Activated T-cell treated with anti-CD3 and anti-CD28 coated beads, Interleukin-2, amount 50 U/mL, for 4 hours (primary cell): ENCODE data around the gene SGCG. TPM values are rescaled to one million over a fixed set of nuclear protein-coding genes. Genes with fewer than 3 reads are reported as not detected.
"Not testable (repeated sequence)": the region's sequence is repeated elsewhere in the genome, so short reads cannot be mapped to it uniquely, and the experiment has no call there.

Experiments
- ATAC-seq, 2 donors: fragments of 200-7000 bp; cut with Tn5 transposase; one replicate each; pipeline ENCODE4 v1.10.0; 2021
- DNase-seq: peaks from one replicate; pipeline ENCODE4 v3.0.0-alpha.2; 2020
- H3K27me3 Mint-ChIP-seq: one replicate; pipeline ENCODE4 v1.8.0; 2021; ENCODE audit warnings: low read depth, mixed read lengths
- H3K36me3 Mint-ChIP-seq: one replicate; pipeline ENCODE4 v1.8.0; 2022; ENCODE audit warnings: mixed read lengths; ENCODE audit not compliant: insufficient read depth
- H3K4me1 Mint-ChIP-seq: one replicate; pipeline ENCODE4 v1.8.0; 2021; ENCODE audit warnings: low read depth, mixed read lengths
- H3K4me3 Mint-ChIP-seq: one replicate; pipeline ENCODE4 v1.8.0; 2021; ENCODE audit warnings: mild to moderate bottlenecking, moderate library complexity, mixed read lengths
- H3K9me3 Mint-ChIP-seq: one replicate; pipeline ENCODE4 v1.8.0; 2021; ENCODE audit warnings: mixed read lengths
- total RNA-seq, 3 donors: library from RNA; stranded (reverse); gene quantifications; one replicate each; pipeline ENCODE4 v1.2.1, GENCODE V29; 2021

Gene SGCG
- total RNA-seq, 3 donors from 2014 or later = not detected

DNA sequence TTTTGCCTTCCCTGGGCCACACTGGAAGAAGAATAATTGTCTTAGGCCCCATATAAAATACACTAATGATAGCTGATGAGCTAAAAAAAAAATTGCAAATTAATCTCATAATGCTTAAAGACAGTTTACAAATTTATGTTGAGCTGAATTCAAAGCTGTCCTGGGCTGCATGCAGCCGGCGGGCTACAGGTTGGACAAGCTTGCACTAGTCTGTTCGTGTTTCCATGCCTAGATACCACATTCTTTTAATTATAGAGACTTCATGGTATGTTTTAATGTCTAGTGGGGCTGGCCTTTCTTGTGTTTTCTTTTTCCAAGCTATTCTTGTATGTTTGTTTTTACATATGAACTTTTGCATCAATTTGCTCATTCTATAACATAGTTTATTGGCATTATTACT is 90.6 kb downstream of the SGCG start:
- ATAC-seq (no peak), DNase-seq (no peak)
- Mint-ChIP-seq H3K9me3 (no peaks in the 10 kb centered on the region), H3K4me3 (no peak overlapping the region), H3K36me3 (no peaks in the 10 kb centered on the region), H3K4me1 (peaks cover 6% of the 10 kb centered on the region), H3K27me3 (no peaks in the 10 kb centered on the region)

DNA sequence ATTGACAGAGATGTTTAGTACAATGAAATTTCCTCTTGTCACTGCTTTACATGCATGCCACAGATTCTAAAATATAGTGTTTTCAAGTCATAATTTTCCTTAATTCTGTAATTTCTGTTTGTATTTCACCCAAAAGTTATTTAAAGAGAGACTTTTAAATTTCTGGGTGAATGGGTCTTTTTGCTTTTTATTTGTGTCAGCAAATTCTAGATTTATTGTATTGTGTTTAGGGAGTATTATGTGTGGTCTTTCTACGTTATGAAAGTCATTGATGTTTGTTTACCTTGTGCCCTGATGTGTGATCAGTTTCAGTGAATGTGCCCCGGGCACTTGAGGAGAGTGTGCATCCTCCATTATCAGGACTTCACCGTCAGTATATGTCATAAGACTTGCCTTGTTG is 92.7 kb downstream of the SGCG start:
- Mint-ChIP-seq H3K36me3 (no peaks in the 10 kb centered on the region), H3K9me3 (no peaks in the 10 kb centered on the region), H3K27me3 (peaks cover 3% of the 10 kb centered on the region), H3K4me1 (peaks cover 1% of the 10 kb centered on the region), H3K4me3 (no peak overlapping the region)
- DNase-seq = no peak
- ATAC-seq = no peak

DNA sequence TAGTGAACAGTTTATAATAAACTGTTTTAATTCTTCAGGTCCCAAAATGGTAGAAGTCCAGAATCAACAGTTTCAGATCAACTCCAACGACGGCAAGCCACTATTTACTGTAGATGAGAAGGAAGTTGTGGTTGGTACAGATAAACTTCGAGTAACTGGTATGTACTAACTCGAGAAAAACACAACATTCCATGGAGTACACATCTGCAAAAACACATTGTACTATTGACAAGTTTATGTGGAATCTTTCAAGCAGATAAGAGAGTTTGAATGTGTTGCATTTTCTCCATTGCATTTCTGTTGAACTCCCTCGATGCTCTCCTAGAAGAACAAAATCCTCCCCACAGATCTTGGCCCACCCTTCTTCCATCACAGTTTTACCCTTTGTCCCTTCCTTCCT is 98.5 kb downstream of the SGCG start:
- DNase-seq (no peak), ATAC-seq (no peak)
- peaks cover 5% of the 10 kb centered on the region for H3K27me3 Mint-ChIP-seq
- H3K36me3 Mint-ChIP-seq = no peaks in the 10 kb centered on the region
- H3K9me3 Mint-ChIP-seq = no peaks in the 10 kb centered on the region
- no peak overlapping the region for H3K4me3 Mint-ChIP-seq
- no peaks in the 10 kb centered on the region for H3K4me1 Mint-ChIP-seq

DNA sequence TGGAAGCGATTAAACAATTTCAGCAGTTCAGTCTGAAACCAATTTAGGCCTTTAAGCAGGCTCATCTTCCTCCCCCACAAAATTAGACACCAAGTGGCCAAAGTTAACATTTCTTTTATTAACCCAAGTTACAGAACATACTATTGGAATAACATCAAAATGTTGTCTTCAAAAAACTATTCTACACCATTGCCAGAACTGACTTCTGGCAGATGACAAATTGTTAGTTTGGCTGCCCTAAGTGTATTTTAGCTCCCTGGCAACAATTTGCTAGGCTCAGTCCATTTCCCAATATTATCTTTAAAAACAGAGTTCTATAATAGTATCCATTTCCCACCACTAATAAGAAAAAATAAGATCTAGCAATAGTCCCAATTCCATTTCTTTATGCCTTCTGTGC is 107.8 kb downstream of the SGCG start:
- peaks cover 10% of the 10 kb centered on the region for H3K27me3 Mint-ChIP-seq
- DNase-seq = no peak
- no peak overlapping the region for H3K4me3 Mint-ChIP-seq
- no peak for ATAC-seq
- H3K4me1 Mint-ChIP-seq = no peaks in the 10 kb centered on the region
- H3K36me3 Mint-ChIP-seq = no peaks in the 10 kb centered on the region
- no peaks in the 10 kb centered on the region for H3K9me3 Mint-ChIP-seq

DNA sequence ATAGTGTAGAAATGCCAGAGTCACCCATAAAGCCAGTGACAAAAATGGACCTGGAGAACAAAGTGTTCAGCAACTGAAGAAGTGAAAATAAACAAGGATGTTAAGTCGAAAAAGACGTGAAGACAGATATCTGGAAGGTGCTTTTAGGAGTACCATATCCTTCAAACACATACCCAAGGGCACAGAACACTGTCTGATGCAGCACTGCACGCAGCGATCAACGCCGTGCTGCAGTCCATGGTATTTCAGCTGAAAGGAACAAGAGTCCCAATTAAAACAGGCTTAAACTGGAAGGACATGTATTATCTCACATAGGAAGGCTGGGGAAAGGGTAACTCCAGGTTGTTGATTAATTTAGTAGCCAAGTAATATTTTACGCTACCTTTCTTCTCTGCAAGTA is 108.2 kb downstream of the SGCG start:
- Mint-ChIP-seq H3K4me3 (no peak overlapping the region), H3K27me3 (peaks cover 10% of the 10 kb centered on the region), H3K36me3 (no peaks in the 10 kb centered on the region), H3K4me1 (no peaks in the 10 kb centered on the region), H3K9me3 (no peaks in the 10 kb centered on the region)
- ATAC-seq (no peak), DNase-seq (no peak)

DNA sequence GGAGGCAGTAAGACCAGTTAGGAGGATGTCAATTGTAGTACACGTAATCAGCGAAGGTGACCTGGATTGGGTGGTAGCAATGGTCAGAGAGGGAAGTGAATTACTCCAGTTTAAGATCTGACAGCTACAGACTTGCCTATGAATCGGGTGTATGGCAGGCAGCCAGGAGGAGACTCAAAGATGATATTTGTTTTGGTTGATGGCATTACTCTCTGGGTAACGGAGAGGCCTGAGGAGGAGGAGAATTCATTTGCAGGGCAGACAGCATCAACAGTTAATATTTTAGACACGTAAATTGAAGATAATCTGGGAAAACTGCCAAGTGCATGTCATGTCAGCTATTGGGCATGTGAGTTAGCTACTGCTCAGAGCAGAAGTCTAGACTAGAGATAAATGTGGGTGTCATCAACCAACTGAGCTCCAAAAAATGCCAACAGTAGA is 109.2 kb downstream of the SGCG start:
- no peaks in the 10 kb centered on the region for H3K4me1 Mint-ChIP-seq
- H3K9me3 Mint-ChIP-seq = no peaks in the 10 kb centered on the region
- no peak overlapping the region for H3K4me3 Mint-ChIP-seq
- ATAC-seq = no peak
- DNase-seq = no peak
- H3K36me3 Mint-ChIP-seq = no peaks in the 10 kb centered on the region
- H3K27me3 Mint-ChIP-seq = peaks cover 7% of the 10 kb centered on the region

DNA sequence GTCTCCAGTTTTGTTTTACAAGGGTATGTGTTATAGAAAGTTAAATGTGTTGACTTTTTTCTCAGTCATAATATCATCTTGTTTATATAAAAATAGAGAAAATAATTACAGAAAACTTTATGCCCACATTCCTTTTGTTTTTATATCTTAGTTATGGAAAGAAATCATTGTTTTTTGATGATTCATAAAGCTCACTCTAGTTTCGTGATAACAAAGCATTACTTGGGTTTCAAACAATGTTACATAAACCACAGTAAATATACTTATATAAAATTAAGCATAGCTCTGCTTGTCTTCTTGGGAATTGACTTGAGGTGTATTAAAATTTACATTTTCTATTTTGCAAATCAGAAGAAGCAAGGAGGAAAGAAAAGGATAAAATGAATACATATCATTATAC is 111.8 kb downstream of the SGCG start:
- no peak for DNase-seq
- ATAC-seq = no peak
- H3K9me3 Mint-ChIP-seq = no peaks in the 10 kb centered on the region
- no peak overlapping the region for H3K4me3 Mint-ChIP-seq
- H3K27me3 Mint-ChIP-seq = peaks cover 3% of the 10 kb centered on the region
- no peaks in the 10 kb centered on the region for H3K36me3 Mint-ChIP-seq
- H3K4me1 Mint-ChIP-seq = no peaks in the 10 kb centered on the region

DNA sequence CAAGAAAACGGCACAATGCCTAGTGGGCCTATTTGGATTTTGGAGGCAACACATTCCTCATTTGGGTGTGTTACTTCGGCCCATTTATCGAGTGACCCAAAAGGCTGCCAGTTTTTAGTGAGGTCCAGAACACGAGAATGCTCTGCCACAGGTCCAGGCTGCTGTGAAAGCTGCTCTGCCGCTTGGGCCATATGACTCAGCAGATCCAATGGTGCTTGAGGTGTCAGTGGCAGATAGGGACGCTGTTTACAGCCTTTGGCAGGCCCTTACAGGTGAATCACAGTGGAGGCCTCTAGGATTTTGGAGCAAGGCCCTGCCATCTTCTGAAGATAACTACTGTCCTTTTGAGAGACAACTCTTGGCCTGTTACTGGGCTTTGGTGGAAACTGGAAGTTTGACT is 134.1 kb downstream of the SGCG start:
- peaks cover 16% of the 10 kb centered on the region for H3K27me3 Mint-ChIP-seq
- not testable (repeated sequence) for H3K9me3 Mint-ChIP-seq, H3K4me3 Mint-ChIP-seq, DNase-seq, H3K4me1 Mint-ChIP-seq, H3K36me3 Mint-ChIP-seq, ATAC-seq

DNA sequence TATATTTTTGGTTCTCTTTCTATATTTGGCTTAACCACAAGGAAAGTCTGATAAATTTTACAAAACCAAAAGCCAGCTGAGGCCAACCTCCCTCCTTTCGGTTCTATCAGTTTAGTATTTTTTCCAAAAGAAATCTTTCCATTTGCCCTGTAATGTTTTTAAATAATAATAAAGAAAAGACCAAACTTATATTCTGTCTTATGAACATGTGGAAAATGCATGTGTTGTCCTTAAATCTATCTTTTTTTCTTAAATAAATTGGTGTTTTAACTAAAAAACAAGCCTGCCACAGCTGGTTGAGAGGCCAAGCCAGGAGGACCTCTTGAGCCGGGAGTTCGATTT is 139.1 kb downstream of the SGCG start:
- no peak for DNase-seq
- peaks cover 25% of the 10 kb centered on the region for H3K4me1 Mint-ChIP-seq
- H3K36me3 Mint-ChIP-seq = no peaks in the 10 kb centered on the region
- peaks cover 20% of the 10 kb centered on the region for H3K27me3 Mint-ChIP-seq
- no peaks in the 10 kb centered on the region for H3K9me3 Mint-ChIP-seq
- no peak for ATAC-seq
- no peak overlapping the region for H3K4me3 Mint-ChIP-seq

- H3K4me3 Mint-ChIP-seq = peak overlapping the region; percentile 82
- peaks cover 22% of the 10 kb centered on the region for H3K27me3 Mint-ChIP-seq
- H3K9me3 Mint-ChIP-seq = no peaks in the 10 kb centered on the region
- no peaks in the 10 kb centered on the region for H3K36me3 Mint-ChIP-seq
- ATAC-seq (peak; percentile 7 to 20), DNase-seq (no peak)
- peaks cover 25% of the 10 kb centered on the region for H3K4me1 Mint-ChIP-seq
Measured at GRCh38 chr13:23320926-23321534, 140.3 kb downstream of the SGCG start.

GRCh38 chr13:23321535-23322241 is 140.9 kb downstream of the SGCG start:
- H3K36me3 Mint-ChIP-seq = no peaks in the 10 kb centered on the region
- DNase-seq (no peak), ATAC-seq (peak; percentile 84 to 90)
- H3K9me3 Mint-ChIP-seq = no peaks in the 10 kb centered on the region
- peaks cover 22% of the 10 kb centered on the region for H3K27me3 Mint-ChIP-seq
- H3K4me3 Mint-ChIP-seq = peak overlapping the region; percentile 82
- H3K4me1 Mint-ChIP-seq = peaks cover 25% of the 10 kb centered on the region

GRCh38 chr13:23322353-23323336 is 141.9 kb downstream of the SGCG start:
- ATAC-seq (no peak), DNase-seq (no peak)
- no peak overlapping the region for H3K4me3 Mint-ChIP-seq
- peaks cover 17% of the 10 kb centered on the region for H3K27me3 Mint-ChIP-seq
- no peaks in the 10 kb centered on the region for H3K9me3 Mint-ChIP-seq
- peaks cover 25% of the 10 kb centered on the region for H3K4me1 Mint-ChIP-seq
- H3K36me3 Mint-ChIP-seq = no peaks in the 10 kb centered on the region

DNA sequence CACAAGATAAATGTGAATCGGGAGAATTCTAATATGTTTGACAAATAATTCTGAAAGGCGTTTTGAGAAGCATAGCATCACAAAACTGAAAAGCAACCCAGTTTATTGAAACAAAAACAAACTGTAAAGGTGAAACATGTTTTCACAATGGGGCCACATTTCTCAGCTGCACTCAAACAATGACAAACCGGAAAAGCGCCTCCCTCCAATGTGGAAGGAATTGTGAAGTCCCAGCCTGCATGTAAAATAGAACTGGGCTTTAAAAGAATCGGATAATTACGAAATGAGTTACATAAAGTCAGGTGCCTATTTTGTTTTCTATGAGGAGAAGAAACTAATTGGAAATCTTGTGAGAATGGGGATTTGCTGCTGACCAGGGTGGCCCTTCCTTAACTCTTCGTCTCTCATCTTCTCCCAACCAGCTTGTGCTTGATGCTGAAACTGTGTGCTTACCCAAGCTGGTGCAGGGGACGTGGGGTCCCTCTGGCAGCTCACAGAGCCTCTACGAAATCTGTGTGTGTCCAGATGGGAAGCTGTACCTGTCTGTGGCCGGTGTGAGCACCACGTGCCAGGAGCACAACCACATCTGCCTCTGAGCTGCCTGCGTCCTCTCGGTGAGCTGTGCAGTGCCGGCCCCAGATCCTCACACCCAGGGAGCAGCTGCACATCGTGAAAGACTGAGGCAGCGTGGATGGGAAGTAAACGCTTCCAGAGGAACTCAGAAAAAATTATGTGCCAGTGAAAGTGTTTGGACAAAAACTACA is 143.3 kb downstream of the SGCG start:
- DNase-seq = no peak
- no peak overlapping the region for H3K4me3 Mint-ChIP-seq
- no peak for ATAC-seq
- peaks cover 24% of the 10 kb centered on the region for H3K4me1 Mint-ChIP-seq
- no peaks in the 10 kb centered on the region for H3K9me3 Mint-ChIP-seq
- peaks cover 10% of the 10 kb centered on the region for H3K27me3 Mint-ChIP-seq
- H3K36me3 Mint-ChIP-seq = no peaks in the 10 kb centered on the region

DNA sequence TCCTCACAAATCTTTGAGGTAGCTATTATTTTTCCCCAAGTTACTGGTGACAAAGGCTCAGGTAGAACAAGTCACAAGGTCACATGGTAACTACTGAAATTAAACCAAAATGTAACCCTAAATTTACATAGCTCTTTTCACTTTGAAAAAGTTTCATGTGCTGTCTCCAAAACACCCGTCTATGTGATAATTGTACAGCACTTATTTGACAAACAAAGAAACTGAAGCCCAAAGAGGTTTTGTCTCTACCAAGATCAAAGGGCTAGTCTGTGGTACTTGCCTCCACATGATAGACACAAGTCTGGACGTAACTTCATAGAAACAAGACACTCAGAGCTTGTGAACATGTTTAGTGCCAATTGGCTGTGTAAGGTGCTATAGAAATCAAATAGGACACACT is 144.4 kb downstream of the SGCG start:
- peaks cover 5% of the 10 kb centered on the region for H3K9me3 Mint-ChIP-seq
- H3K4me1 Mint-ChIP-seq = peaks cover 19% of the 10 kb centered on the region
- no peak overlapping the region for H3K4me3 Mint-ChIP-seq
- DNase-seq = no peak
- H3K36me3 Mint-ChIP-seq = no peaks in the 10 kb centered on the region
- H3K27me3 Mint-ChIP-seq = peaks cover 6% of the 10 kb centered on the region
- no peak for ATAC-seq
